HepG2 (cell line): Measurements from ENCODE around the gene KRTAP5-6. TPM values are rescaled to one million over a fixed set of nuclear protein-coding genes. Genes with fewer than 3 reads are reported as not detected.

ENCODE experiments used
- ATRX ChIP-seq: sonication (generic); formaldehyde crosslinking; IDR thresholded peaks from 2 replicates; pipeline ENCODE4 v1.4.0; 2020; ENCODE audit warnings: missing genetic modification reagents, borderline replicate concordance
- DNMT3B ChIP-seq: conservative IDR thresholded peaks from 2 replicates; pipeline ENCODE4 v1.6.1; 2016; ENCODE audit warnings: missing biosample characterization, control low read depth
- ERF ChIP-seq: IDR thresholded peaks from 2 replicates; pipeline ENCODE4 v1.6.1; 2018; ENCODE audit warnings: missing biosample characterization, missing genetic modification reagents
- FOXC1 ChIP-seq: sonication (generic); formaldehyde crosslinking; IDR thresholded peaks from 2 replicates; pipeline ENCODE4 v1.8.0; 2022; ENCODE audit warnings: mild to moderate bottlenecking, missing genetic modification reagents, borderline replicate concordance
- FOXJ3 ChIP-seq: sonication (generic); formaldehyde crosslinking; IDR thresholded peaks from 2 replicates; pipeline ENCODE4 v1.4.0; 2020; ENCODE audit warnings: missing genetic modification reagents, mild to moderate bottlenecking, borderline replicate concordance
- HES4 ChIP-seq: sonication (generic); formaldehyde crosslinking; IDR thresholded peaks from 2 replicates; pipeline ENCODE4 v1.9.0; 2021; ENCODE audit warnings: mild to moderate bottlenecking, missing genetic modification reagents, borderline replicate concordance
- KDM3A ChIP-seq: IDR thresholded peaks from 2 replicates; pipeline ENCODE4 v1.6.1; 2018; ENCODE audit warnings: low read depth, missing compliant biosample characterization
- MEF2D ChIP-seq: sonication (generic); formaldehyde crosslinking; IDR thresholded peaks from 2 replicates; pipeline ENCODE4 v1.5.1; 2020; ENCODE audit warnings: mild to moderate bottlenecking, missing genetic modification reagents
- NFE2L1 ChIP-seq: sonication (generic); formaldehyde crosslinking; IDR thresholded peaks from 2 replicates; pipeline ENCODE4 v1.4.0; 2020; ENCODE audit warnings: missing genetic modification reagents, mild to moderate bottlenecking, borderline replicate concordance
- NFKB2 ChIP-seq: sonication (generic); formaldehyde crosslinking; IDR thresholded peaks from 2 replicates; pipeline ENCODE4 v1.4.0; 2020; ENCODE audit warnings: missing genetic modification reagents, borderline replicate concordance
- PHF21A ChIP-seq: sonication (generic); formaldehyde crosslinking; IDR thresholded peaks from 2 replicates; pipeline ENCODE4 v1.5.0; 2020; ENCODE audit warnings: mild to moderate bottlenecking, missing genetic modification reagents
- SATB2 ChIP-seq: sonication (generic); formaldehyde crosslinking; IDR thresholded peaks from 2 replicates; pipeline ENCODE4 v1.5.0; 2020; ENCODE audit warnings: missing genetic modification reagents
- TAF1 ChIP-seq: sonication (generic); formaldehyde crosslinking; IDR thresholded peaks from 2 replicates; pipeline ENCODE4 v1.4.0; 2020; ENCODE audit warnings: missing genetic modification reagents
- TFE3 ChIP-seq: IDR thresholded peaks from 2 replicates; pipeline ENCODE4 v1.6.1; 2016
- TOPORS ChIP-seq: sonication (generic); formaldehyde crosslinking; IDR thresholded peaks from 2 replicates; pipeline ENCODE4 v1.8.0; 2023; ENCODE audit warnings: mild to moderate bottlenecking, missing genetic modification reagents
- ZBTB38 ChIP-seq: sonication (generic); formaldehyde crosslinking; IDR thresholded peaks from 2 replicates; pipeline ENCODE4 v1.5.1; 2020; ENCODE audit warnings: mild to moderate bottlenecking, missing genetic modification reagents
- ZBTB7B ChIP-seq: sonication (generic); formaldehyde crosslinking; IDR thresholded peaks from 2 replicates; pipeline ENCODE4 v1.4.0; 2020; ENCODE audit warnings: missing genetic modification reagents
- ZNF431 ChIP-seq: sonication (generic); formaldehyde crosslinking; IDR thresholded peaks from 2 replicates; pipeline ENCODE4 v1.9.0; 2022; ENCODE audit warnings: missing genetic modification reagents, low read depth, mild to moderate bottlenecking, borderline replicate concordance
- polyA plus RNA-seq, 8 experiments: library from polyadenylated mRNA; depleted of rRNA in 3 of 8; stranded (reverse) in 7 of 8; unstranded in 1 of 8; fragments of >200 nt; fragmentation: Illumina TruSeq in 4 of 8; extraction: Trizol in 4 of 8; gene quantifications; 2 replicates each; pipeline versions ENCODE4 v1.2.1 to v1.2.3, GENCODE V29; 2011 to 2016; ENCODE audit warnings: low read depth in 4 of 8, missing spikeins in 1 of 8, mixed read lengths in 1 of 8; ENCODE audit not compliant: insufficient read depth in 1 of 8
- total RNA-seq, 5 experiments: library from RNA; depleted of rRNA; stranded (reverse); fragments of >200 nt; fragmentation: Illumina TruSeq; extraction: Trizol; gene quantifications; 2 replicates each; pipeline ENCODE4 v1.2.3, GENCODE V29; 2016; ENCODE audit warnings: low read depth in 1 of 5
- TF ChIP-seq, protein P1 (sequence below), 2 experiments: sonication (generic) in 1 of 2; formaldehyde crosslinking in 1 of 2; IDR thresholded peaks; 2 replicates each; pipeline versions ENCODE4 v1.6.1 to v1.9.0; 2014 to 2022; ENCODE audit warnings: antibody characterized with exemption in 1 of 2, borderline replicate concordance in 1 of 2, inconsistent platforms in 1 of 2, low read depth in 1 of 2, missing genetic modification reagents in 1 of 2
- TF ChIP-seq, protein P2 (sequence below): IDR thresholded peaks from 2 replicates; pipeline ENCODE4 v1.6.1; 2016; ENCODE audit warnings: missing biosample characterization, missing genetic modification reagents, low read depth

KRTAP5-6 gene
- total and polyA plus RNA-seq, 2 of the 13 experiments (the other 11 are each of a cell fraction or from before 2014, with no cell fraction given), result not detected

DNA sequence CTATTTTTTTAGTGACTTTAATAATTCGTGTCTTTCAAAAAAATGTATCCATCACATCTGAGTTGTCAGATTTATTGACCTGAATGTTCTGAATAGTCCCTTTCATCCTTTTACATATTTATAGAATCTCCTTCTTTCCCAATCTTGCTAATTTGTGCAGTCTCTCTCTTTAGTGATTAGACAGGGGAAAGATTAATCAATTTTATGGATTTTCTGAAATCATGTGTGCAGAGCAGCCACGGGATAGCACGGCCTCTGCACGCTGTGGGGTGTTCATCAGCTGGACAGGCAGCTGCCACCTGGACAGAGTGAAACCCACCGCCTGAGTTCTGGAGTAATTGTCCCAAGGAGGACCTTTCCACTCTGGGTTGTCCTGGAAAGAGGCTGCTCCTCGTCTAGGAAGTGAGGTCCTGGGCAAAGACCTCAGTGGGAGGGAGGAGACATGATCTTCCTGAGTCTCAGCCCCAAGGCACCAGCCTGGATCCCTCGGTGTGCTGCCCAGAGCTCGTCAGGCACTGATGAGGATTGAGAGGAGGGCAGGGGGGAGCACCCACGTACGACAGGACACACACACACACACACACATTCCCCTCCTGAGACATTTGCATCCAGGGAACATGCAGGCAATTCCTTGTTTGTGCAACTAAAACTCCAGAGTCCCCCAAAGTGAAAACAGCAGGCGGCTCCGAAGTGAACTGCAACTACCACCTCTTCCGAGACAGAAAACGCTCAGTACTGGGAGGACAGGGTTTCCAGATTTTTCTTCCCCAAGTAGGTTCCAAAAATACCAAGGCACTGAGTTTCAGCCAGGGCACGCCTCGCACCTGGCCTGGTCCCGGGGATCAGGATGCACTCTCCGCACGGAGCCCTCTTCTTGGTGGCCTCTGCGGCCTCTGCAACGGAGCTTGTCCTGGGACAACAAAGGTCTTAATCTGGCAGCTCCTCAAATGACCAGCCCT is 22.5 kb upstream of the KRTAP5-6 start (continued):
- TF ChIP-seq, protein P1, sequence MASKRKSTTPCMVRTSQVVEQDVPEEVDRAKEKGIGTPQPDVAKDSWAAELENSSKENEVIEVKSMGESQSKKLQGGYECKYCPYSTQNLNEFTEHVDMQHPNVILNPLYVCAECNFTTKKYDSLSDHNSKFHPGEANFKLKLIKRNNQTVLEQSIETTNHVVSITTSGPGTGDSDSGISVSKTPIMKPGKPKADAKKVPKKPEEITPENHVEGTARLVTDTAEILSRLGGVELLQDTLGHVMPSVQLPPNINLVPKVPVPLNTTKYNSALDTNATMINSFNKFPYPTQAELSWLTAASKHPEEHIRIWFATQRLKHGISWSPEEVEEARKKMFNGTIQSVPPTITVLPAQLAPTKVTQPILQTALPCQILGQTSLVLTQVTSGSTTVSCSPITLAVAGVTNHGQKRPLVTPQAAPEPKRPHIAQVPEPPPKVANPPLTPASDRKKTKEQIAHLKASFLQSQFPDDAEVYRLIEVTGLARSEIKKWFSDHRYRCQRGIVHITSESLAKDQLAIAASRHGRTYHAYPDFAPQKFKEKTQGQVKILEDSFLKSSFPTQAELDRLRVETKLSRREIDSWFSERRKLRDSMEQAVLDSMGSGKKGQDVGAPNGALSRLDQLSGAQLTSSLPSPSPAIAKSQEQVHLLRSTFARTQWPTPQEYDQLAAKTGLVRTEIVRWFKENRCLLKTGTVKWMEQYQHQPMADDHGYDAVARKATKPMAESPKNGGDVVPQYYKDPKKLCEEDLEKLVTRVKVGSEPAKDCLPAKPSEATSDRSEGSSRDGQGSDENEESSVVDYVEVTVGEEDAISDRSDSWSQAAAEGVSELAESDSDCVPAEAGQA (IDR thresholded peaks at IDR 0.05; ENCODE audit: low read depth), result 0 out of 2 replicates have a peak, but pooled peaks have one; percentile 13
- TF ChIP-seq, protein P1 (CRISPR knock-in tag; IDR thresholded peaks at IDR 0.05; ENCODE audit: borderline replicate concordance), result no peak; the same call in 1 of the 2 replicates
- TF ChIP-seq PHF21A (CRISPR knock-in tag) (peak; percentile 6; the same call in 1 of the 2 replicates), NFKB2 (CRISPR knock-in tag) (peak; percentile 28; the same call in 1 of the 2 replicates), ZBTB7B (CRISPR knock-in tag) (0 out of 2 replicates have a peak, but pooled peaks have one; percentile 10), DNMT3B (CRISPR knock-in tag) (no peak), SATB2 (0 out of 2 replicates have a peak, but pooled peaks have one; percentile 37), KDM3A (CRISPR knock-in tag) (no peak), NFE2L1 (no peak), MEF2D (CRISPR knock-in tag) (no peak), ERF (no peak), TFE3 (CRISPR knock-in tag) (no peak), TOPORS (CRISPR knock-in tag) (no peak), ZBTB38 (CRISPR knock-in tag) (peak; percentile 80), FOXJ3 (0 out of 2 replicates have a peak, but pooled peaks have one; percentile 53), ZNF431 (CRISPR knock-in tag) (no peak), FOXC1 (CRISPR knock-in tag) (peak; percentile 59; the same call in 1 of the 2 replicates), HES4 (CRISPR knock-in tag) (no peak), ATRX (CRISPR knock-in tag) (no peak), TAF1 (CRISPR knock-in tag) (peak; percentile 46; the same call in 1 of the 2 replicates)
- TF ChIP-seq, protein P2, sequence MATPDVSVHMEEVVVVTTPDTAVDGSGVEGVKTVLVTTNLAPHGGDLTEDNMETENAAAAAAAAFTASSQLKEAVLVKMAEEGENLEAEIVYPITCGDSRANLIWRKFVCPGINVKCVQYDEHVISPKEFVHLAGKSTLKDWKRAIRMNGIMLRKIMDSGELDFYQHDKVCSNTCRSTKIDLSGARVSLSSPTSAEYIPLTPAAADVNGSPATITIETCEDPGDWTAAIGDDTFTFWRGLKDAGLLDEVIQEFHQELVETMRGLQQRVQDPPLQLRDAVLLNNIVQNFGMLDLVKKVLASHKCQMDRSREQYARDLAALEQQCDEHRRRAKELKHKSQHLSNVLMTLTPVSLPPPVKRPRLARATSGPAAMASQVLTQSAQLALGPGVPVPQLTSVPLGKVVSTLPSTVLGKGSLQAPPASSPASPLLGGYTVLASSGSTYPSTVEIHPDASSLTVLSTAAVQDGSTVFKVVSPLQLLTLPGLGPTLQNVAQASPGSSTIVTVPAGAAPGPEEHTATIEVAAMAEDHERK (CRISPR knock-in tag), result no peak
